Ishikawa (cell line): ENCODE results near the gene PRKAR2B.

Source experiments
- CEBPB ChIP-seq: IDR thresholded peaks from 2 replicates; pipeline ENCODE4 v1.6.1; 2012
- EP300 ChIP-seq: IDR thresholded peaks from 2 replicates; pipeline ENCODE4 v1.6.1; 2012; ENCODE audit warnings: borderline replicate concordance
- FOXM1 ChIP-seq: IDR thresholded peaks from 2 replicates; pipeline ENCODE4 v1.6.1; 2012; ENCODE audit warnings: low read depth, borderline replicate concordance
- YY1 ChIP-seq: IDR thresholded peaks from 2 replicates; pipeline ENCODE4 v1.6.1; 2012; ENCODE audit warnings: low read depth

GRCh38 chr7:107051376-107051775 is 6.9 kb downstream of the PRKAR2B start:
- no peak for TF ChIP-seq CEBPB
- no peak for TF ChIP-seq FOXM1
- TF ChIP-seq YY1, result no peak
- no peak for TF ChIP-seq EP300
